Endodermal cell (in vitro differentiated cells): ENCODE results near the gene MARK3. TPM values are rescaled to one million over a fixed set of nuclear protein-coding genes. Genes with fewer than 3 reads are reported as not detected.

Source experiments
- DNase-seq: peaks from one replicate; pipeline ENCODE4 v3.0.0-alpha.2; 2017
- H3K27ac ChIP-seq: 2 replicates; pipeline ENCODE4 v1.5.1; 2013; ENCODE audit warnings: mild to moderate bottlenecking, low read depth, low read length, moderate library complexity
- H3K27me3 ChIP-seq: 2 replicates; pipeline ENCODE4 v1.6.1; 2013; ENCODE audit warnings: mild to moderate bottlenecking, low read length, moderate library complexity; ENCODE audit not compliant: insufficient read depth, control insufficient read depth, poor library complexity, severe bottlenecking
- H3K36me3 ChIP-seq: 2 replicates; pipeline ENCODE4 v1.7.0; 2013; ENCODE audit warnings: mild to moderate bottlenecking, low read length, moderate library complexity; ENCODE audit not compliant: control insufficient read depth, insufficient read depth
- H3K4me1 ChIP-seq: one replicate; pipeline ENCODE4 v1.7.0; 2013; ENCODE audit warnings: low read length; ENCODE audit not compliant: control insufficient read depth, insufficient read depth
- H3K4me3 ChIP-seq: 2 replicates; pipeline ENCODE4 v1.5.1; 2013; ENCODE audit warnings: mild to moderate bottlenecking, low read length, moderate library complexity
- H3K9ac ChIP-seq: 2 replicates; pipeline ENCODE4 v1.6.1; 2013; ENCODE audit warnings: mild to moderate bottlenecking, low read length, moderate library complexity; ENCODE audit not compliant: poor library complexity, severe bottlenecking; ENCODE audit errors: extremely low read depth
- H3K9me3 ChIP-seq: 2 replicates; pipeline ENCODE4 v1.6.1; 2013; ENCODE audit warnings: mild to moderate bottlenecking, low read length, moderate library complexity; ENCODE audit not compliant: control insufficient read depth
- H3K27ac Mint-ChIP-seq: 2 replicates; pipeline ENCODE4 v1.8.0; 2020; ENCODE audit warnings: mixed read lengths
- H3K27me3 Mint-ChIP-seq: 2 replicates; pipeline ENCODE4 v1.8.0; 2021; ENCODE audit warnings: mild to moderate bottlenecking, mixed read lengths; ENCODE audit not compliant: insufficient read depth
- H3K36me3 Mint-ChIP-seq: 2 replicates; pipeline ENCODE4 v1.8.0; 2020; ENCODE audit warnings: low read depth, mixed read lengths
- H3K4me1 Mint-ChIP-seq: 2 replicates; pipeline ENCODE4 v1.8.0; 2020; ENCODE audit warnings: mixed read lengths
- H3K4me3 Mint-ChIP-seq: 2 replicates; pipeline ENCODE4 v1.8.0; 2020; ENCODE audit warnings: mild to moderate bottlenecking, moderate library complexity, mixed read lengths
- H3K9me3 Mint-ChIP-seq: 2 replicates; pipeline ENCODE4 v1.8.0; 2020; ENCODE audit warnings: mild to moderate bottlenecking, mixed read lengths
- CTCF ChIP-seq: fragments of 200-600 bp; sonication (generic); conservative IDR thresholded peaks from 2 replicates; pipeline ENCODE4 v1.5.0; 2021; ENCODE audit warnings: antibody characterized with exemption, mild to moderate bottlenecking
- WGBS, 2 experiments: methylation state at CpG; one replicate each; pipeline versions ENCODE4 v1.1.5 to v1.1.7; 2013; ENCODE audit warnings: missing lambda C conversion rate in 2 of 2, mixed read lengths in 1 of 2; ENCODE audit not compliant: insufficient coverage in 1 of 2, insufficient read length in 1 of 2; 5-methylcytosine and 5-hydroxymethylcytosine counted together
- total RNA-seq, 2 donors: library from RNA; stranded (reverse); fragmentation: NEBNext Ultra II Directional in 1 of 2; extraction: Animal tissue kit (Norgen Biotek cat#: 25700) in 1 of 2; gene quantifications; 2 replicates in 1 of 2; 3 replicates in 1 of 2; pipeline ENCODE4 v1.2.1, GENCODE V29; 2021

The MARK3 gene
- total RNA-seq, 2 donors from 2014 or later: 95.8 to 106 TPM

DNA sequence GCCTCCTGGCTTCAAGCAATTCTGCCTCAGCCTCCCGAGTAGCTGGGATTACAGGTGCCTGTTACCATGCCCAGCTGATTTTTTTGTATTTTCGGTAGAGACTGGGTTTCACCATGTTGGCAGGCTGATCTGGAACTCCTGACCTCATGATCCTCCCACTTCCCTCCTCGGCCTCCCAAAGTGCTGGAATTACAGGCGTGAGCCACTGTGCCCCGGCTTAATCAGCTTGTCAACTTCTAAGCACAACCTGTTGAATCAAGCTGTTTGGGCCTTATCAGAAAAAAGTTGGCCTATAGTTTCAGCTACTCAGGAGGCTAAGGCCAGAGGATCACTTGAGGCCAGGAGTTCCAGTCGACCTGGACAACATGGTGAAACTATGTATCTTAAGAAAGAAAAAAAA, 7.9 kb downstream of the MARK3 start:
- Mint-ChIP-seq H3K27me3 (no peaks in the 10 kb centered on the region), H3K9me3 (no peaks in the 10 kb centered on the region), H3K4me3 (no peak overlapping the region), H3K4me1 (peaks cover 32% of the 10 kb centered on the region), H3K27ac (no peak overlapping the region), H3K36me3 (peaks cover 9% of the 10 kb centered on the region)
- no peak overlapping the region for H3K4me3 ChIP-seq
- no peaks in the 10 kb centered on the region for H3K9me3 ChIP-seq
- TF ChIP-seq CTCF: no peak
- no peak for DNase-seq
- 86 to 87% methylated on average over 6 of the region's 6 CpGs for WGBS, 2 experiments
- peaks cover 4% of the 10 kb centered on the region for H3K4me1 ChIP-seq
- H3K36me3 ChIP-seq: peaks cover 6% of the 10 kb centered on the region
- no peak overlapping the region for H3K9ac ChIP-seq
- no peaks in the 10 kb centered on the region for H3K27me3 ChIP-seq
- no peak overlapping the region for H3K27ac ChIP-seq

DNA sequence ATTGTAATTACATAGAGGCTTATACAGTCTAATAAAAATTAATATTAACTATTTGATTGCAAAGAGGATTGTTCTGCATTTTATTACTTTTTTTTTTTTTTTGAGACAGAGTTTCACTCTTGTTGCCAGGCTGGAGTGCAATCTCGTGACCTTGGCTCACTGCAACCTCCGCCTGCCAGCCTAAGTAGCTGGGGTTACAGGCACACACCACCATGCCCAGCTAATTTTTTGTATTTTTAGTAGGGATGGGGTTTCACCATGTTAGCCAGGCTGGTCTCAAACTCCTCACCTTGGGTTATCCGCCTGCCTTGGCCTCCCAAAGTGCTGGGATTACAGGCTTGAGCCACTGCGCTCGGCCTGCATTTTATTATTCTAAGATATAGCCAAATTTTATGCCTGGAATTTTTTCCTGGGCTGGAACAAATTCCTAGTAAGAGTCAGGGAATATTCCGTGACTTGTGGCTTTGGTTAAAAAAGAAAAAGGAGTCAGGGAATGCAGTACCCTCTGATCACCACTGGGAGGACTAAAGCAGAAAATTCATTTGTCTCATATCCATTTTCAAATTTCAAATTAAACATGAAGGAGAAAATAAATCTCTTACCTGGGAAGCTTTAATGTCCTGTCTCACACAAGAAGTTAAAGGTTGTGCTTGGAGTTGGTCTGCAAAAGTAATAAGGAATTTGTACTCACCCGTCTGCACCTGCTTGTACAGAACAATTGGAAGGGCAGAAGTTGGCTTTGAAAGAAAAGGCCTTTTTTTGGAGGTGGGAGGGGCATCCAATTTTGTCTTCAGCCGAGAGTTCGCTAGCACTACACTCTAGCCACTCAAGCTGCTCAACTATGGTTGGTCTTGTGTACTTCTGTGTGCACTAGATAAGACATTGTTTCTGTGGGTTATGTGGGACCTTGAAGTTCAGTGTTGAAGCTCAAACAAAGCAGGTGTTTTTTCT, 8.7 kb downstream of the MARK3 start:
- H3K4me3 ChIP-seq: no peak overlapping the region
- H3K27me3 Mint-ChIP-seq: no peaks in the 10 kb centered on the region
- no peaks in the 10 kb centered on the region for H3K9me3 ChIP-seq
- no peak overlapping the region for H3K27ac Mint-ChIP-seq
- no peaks in the 10 kb centered on the region for H3K36me3 ChIP-seq
- no peaks in the 10 kb centered on the region for H3K9me3 Mint-ChIP-seq
- DNase-seq: no peak
- peak; percentile 91 for TF ChIP-seq CTCF
- H3K36me3 Mint-ChIP-seq: peaks cover 3% of the 10 kb centered on the region
- peaks cover 4% of the 10 kb centered on the region for H3K4me1 ChIP-seq
- H3K4me3 Mint-ChIP-seq: no peak overlapping the region
- peaks cover 30% of the 10 kb centered on the region for H3K4me1 Mint-ChIP-seq
- no peak overlapping the region for H3K27ac ChIP-seq
- H3K27me3 ChIP-seq: no peaks in the 10 kb centered on the region
- no peak overlapping the region for H3K9ac ChIP-seq
- 66 to 83% methylated on average over 6 to 9 of the region's 9 CpGs for WGBS, 2 experiments

GRCh38 chr14:103395244-103395643, 10.0 kb downstream of the MARK3 start:
- DNase-seq: no peak
- H3K4me1 Mint-ChIP-seq: peaks cover 34% of the 10 kb centered on the region
- H3K9me3 Mint-ChIP-seq: no peaks in the 10 kb centered on the region
- TF ChIP-seq CTCF: no peak
- Histone ChIP-seq H3K27ac (no peak overlapping the region), H3K4me3 (no peak overlapping the region), H3K4me1 (peaks cover 4% of the 10 kb centered on the region), H3K27me3 (no peaks in the 10 kb centered on the region), H3K9ac (no peak overlapping the region), H3K9me3 (no peaks in the 10 kb centered on the region), H3K36me3 (no peaks in the 10 kb centered on the region)
- WGBS, 2 experiments: 81% methylated on average over 2 of the region's 2 CpGs; no CpG with 5 or more reads in 1 of the 2 experiments
- no peak overlapping the region for H3K27ac Mint-ChIP-seq
- H3K36me3 Mint-ChIP-seq: peaks cover under 1% of the 10 kb centered on the region
- H3K27me3 Mint-ChIP-seq: no peaks in the 10 kb centered on the region
- H3K4me3 Mint-ChIP-seq: no peak overlapping the region
